ENCODE results near the gene ALDH1L1. TPM values are rescaled to one million over a fixed set of nuclear protein-coding genes. Genes with fewer than 3 reads are reported as not detected.

The ALDH1L1 gene
- total and polyA plus RNA-seq, 2 donors (not counting 1 experiment from before 2014, with no cell fraction given) = not detected

DNA sequence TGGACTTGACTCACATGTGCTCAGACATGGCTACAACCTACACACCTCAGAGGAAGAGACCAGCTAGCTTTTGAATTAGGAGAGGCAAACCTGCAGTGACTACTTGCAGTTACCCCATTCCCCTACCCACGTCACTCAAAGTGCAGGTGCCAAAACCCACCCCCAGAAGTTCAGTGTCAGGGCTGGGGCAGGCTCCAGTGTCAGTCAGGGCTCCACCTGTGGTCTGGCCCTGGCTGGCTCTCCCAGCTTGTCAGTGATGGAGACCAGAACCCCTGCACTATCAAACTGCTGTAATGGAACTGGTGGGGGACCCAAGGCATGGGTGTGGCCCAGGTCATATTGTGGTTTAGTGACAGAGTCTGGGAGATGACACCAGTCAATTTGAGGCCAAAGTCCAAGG is 63.9 kb downstream of the ALDH1L1 start:
- Mint-ChIP-seq H3K27ac (no peak overlapping the region), H3K9me3 (ENCODE audit: insufficient read depth) (no peaks in the 10 kb centered on the region), H3K4me1 (no peaks in the 10 kb centered on the region), H3K4me3 (no peak overlapping the region), H3K27me3 (peaks cover 10% of the 10 kb centered on the region)
- DNase-seq (no peak), ATAC-seq (ENCODE audit: low read depth) (no peak)
- no peak for TF ChIP-seq EZH2 (IDR thresholded peaks at IDR 0.05; ENCODE audit: borderline replicate concordance, insufficient read depth, low read depth, low read length, poor library complexity, severe bottlenecking)
- TF ChIP-seq, protein P1, sequence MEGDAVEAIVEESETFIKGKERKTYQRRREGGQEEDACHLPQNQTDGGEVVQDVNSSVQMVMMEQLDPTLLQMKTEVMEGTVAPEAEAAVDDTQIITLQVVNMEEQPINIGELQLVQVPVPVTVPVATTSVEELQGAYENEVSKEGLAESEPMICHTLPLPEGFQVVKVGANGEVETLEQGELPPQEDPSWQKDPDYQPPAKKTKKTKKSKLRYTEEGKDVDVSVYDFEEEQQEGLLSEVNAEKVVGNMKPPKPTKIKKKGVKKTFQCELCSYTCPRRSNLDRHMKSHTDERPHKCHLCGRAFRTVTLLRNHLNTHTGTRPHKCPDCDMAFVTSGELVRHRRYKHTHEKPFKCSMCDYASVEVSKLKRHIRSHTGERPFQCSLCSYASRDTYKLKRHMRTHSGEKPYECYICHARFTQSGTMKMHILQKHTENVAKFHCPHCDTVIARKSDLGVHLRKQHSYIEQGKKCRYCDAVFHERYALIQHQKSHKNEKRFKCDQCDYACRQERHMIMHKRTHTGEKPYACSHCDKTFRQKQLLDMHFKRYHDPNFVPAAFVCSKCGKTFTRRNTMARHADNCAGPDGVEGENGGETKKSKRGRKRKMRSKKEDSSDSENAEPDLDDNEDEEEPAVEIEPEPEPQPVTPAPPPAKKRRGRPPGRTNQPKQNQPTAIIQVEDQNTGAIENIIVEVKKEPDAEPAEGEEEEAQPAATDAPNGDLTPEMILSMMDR (IDR thresholded peaks at IDR 0.05) = no peak
- H3K27ac ChIP-seq (ENCODE audit: low read length in 2 of 2) = no peak overlapping the region
- POLR2A ChIA-PET = no interaction called here
- no peaks in the 10 kb centered on the region for H3K79me2 ChIP-seq (ENCODE audit: control insufficient read depth, insufficient read depth, low read length)
- no peaks in the 10 kb centered on the region for H3K4me1 ChIP-seq (ENCODE audit: control insufficient read depth in 2 of 2, insufficient read depth in 2 of 2, low read length in 2 of 2)
- CTCF ChIA-PET = interaction anchor here (0.6 kb wide), 1 partner anchor 678 kb away, joined by 3 read pairs; no protein-coding TSS in a partner anchor
- no peak overlapping the region for H2AFZ ChIP-seq (ENCODE audit: insufficient read depth, low read depth, low read length, poor library complexity, severe bottlenecking)
- no peak overlapping the region for H3K9ac ChIP-seq (ENCODE audit: low read length)
- no peak overlapping the region for H3K4me3 ChIP-seq (ENCODE audit: control extremely low read depth in 1 of 5, extremely low read depth in 1 of 5, insufficient read depth in 1 of 5, low read depth in 2 of 5, low read length in 4 of 5)
- no peaks in the 10 kb centered on the region for H3K36me3 ChIP-seq (replicated peaks in 1 of 2; ENCODE audit: control extremely low read depth in 1 of 2, control insufficient read depth in 1 of 2, extremely low read depth in 1 of 2, insufficient read depth in 2 of 2, low read length in 1 of 2)
- no peaks in the 10 kb centered on the region for H3K27me3 ChIP-seq (replicated peaks in 1 of 4; ENCODE audit: control extremely low read depth in 1 of 4, control insufficient read depth in 3 of 4, insufficient read depth in 4 of 4, low read length in 3 of 4)
- intact Hi-C loops (cut with micrococcal nuclease) = no loop called here
- H3K9me3 ChIP-seq (ENCODE audit: control extremely low read depth in 1 of 3, control insufficient read depth in 2 of 3, insufficient read depth in 1 of 3, low read length in 2 of 3) = no peaks in the 10 kb centered on the region
- no peak overlapping the region for H3K4me2 ChIP-seq (replicated peaks; ENCODE audit: low read depth, low read length, poor library complexity, severe bottlenecking)
- no peaks in the 10 kb centered on the region for H4K20me1 ChIP-seq (ENCODE audit: control insufficient read depth, insufficient read depth, low read length, poor library complexity, severe bottlenecking)
- 17% methylated on average over 1 of the region's 1 CpG for WGBS (ENCODE audit: insufficient coverage)

DNA sequence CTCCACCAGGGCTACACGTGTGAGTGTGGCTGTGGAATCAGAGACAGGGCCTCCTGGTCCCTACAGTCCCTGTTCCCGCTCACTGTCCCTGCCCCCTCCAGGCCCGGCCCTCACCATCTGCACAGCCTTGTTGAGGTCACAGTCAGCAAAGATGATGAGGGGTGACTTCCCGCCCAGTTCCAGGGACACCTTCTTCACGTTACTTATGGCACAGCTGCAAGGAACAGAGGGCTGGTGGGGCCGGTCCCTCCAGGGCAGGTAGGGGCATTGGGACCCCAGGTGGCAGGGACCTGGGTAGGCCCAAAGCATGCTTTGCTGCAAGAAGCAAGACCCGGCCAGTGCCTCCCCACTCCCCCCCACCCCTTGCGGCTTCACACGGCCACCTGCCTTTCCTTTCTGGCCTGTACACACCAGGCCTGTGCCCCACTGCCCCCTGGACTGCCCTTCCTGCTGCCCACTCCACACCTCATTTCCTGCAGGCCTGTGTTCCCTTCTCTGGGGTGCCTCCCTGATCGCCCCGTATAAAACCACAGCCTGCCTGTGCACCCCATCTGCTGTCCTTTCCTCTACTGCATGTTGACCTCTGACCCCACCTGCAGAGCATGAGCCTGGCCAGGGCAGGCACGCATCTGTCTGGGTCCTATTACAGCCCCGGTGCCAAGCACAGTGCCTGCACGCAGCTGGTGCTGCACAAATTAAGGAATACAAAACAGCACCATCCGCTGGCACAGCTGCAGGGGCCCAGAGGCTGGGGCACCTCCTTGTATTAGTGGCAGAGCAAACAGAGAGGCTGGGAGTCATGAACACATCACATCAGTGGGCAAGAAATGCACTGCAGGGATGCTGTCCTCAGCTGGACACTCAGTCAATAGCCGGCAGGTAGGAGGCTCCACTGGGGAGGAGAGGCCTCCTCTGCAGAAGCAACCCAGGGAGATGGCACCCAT is 65.7 kb downstream of the ALDH1L1 start:
- 98% methylated on average over 16 of the region's 16 CpGs for WGBS (ENCODE audit: insufficient coverage)
- CTCF ChIA-PET = interaction anchor here (0.6 kb wide), 1 partner anchor 20 kb away, joined by 3 read pairs; no protein-coding TSS in a partner anchor
- no peaks in the 10 kb centered on the region for H3K27me3 ChIP-seq (replicated peaks in 1 of 4; ENCODE audit: control extremely low read depth in 1 of 4, control insufficient read depth in 3 of 4, insufficient read depth in 4 of 4, low read length in 3 of 4)
- ATAC-seq (ENCODE audit: low read depth) (no peak), DNase-seq (no peak)
- H3K9me3 Mint-ChIP-seq (ENCODE audit: insufficient read depth) = no peaks in the 10 kb centered on the region
- H3K4me3 Mint-ChIP-seq = no peak overlapping the region
- intact Hi-C loops (cut with micrococcal nuclease) = no loop called here
- no peak overlapping the region for H3K9ac ChIP-seq (ENCODE audit: low read length)
- H3K27me3 Mint-ChIP-seq = peaks cover 10% of the 10 kb centered on the region
- H3K9me3 ChIP-seq (ENCODE audit: control extremely low read depth in 1 of 3, control insufficient read depth in 2 of 3, insufficient read depth in 1 of 3, low read length in 2 of 3) = no peaks in the 10 kb centered on the region
- H3K4me3 ChIP-seq (ENCODE audit: control extremely low read depth in 1 of 5, extremely low read depth in 1 of 5, insufficient read depth in 1 of 5, low read depth in 2 of 5, low read length in 4 of 5) = no peak overlapping the region
- no peak overlapping the region for H3K4me2 ChIP-seq (replicated peaks; ENCODE audit: low read depth, low read length, poor library complexity, severe bottlenecking)
- no peaks in the 10 kb centered on the region for H3K4me1 Mint-ChIP-seq
- H3K27ac Mint-ChIP-seq = no peak overlapping the region
- H2AFZ ChIP-seq (ENCODE audit: insufficient read depth, low read depth, low read length, poor library complexity, severe bottlenecking) = no peak overlapping the region
- H3K79me2 ChIP-seq (ENCODE audit: control insufficient read depth, insufficient read depth, low read length) = no peaks in the 10 kb centered on the region
- TF ChIP-seq, protein P1 (IDR thresholded peaks at IDR 0.05) = no peak
- H3K4me1 ChIP-seq (ENCODE audit: control insufficient read depth in 2 of 2, insufficient read depth in 2 of 2, low read length in 2 of 2) = no peaks in the 10 kb centered on the region
- no peaks in the 10 kb centered on the region for H3K36me3 ChIP-seq (replicated peaks in 1 of 2; ENCODE audit: control extremely low read depth in 1 of 2, control insufficient read depth in 1 of 2, extremely low read depth in 1 of 2, insufficient read depth in 2 of 2, low read length in 1 of 2)
- POLR2A ChIA-PET = no interaction called here
- no peaks in the 10 kb centered on the region for H4K20me1 ChIP-seq (ENCODE audit: control insufficient read depth, insufficient read depth, low read length, poor library complexity, severe bottlenecking)
- no peak overlapping the region for H3K27ac ChIP-seq (ENCODE audit: low read length in 2 of 2)
